HepG2 (cell line): Measurements from ENCODE around the gene AHCTF1. TPM values are rescaled to one million over a fixed set of nuclear protein-coding genes. Genes with fewer than 3 reads are reported as not detected.

ENCODE experiments used
- ATAC-seq: fragments of 200-7000 bp; cut with Tn5 transposase; 3 replicates; pipeline ENCODE4 v1.9.1; 2020; ENCODE audit warnings: mild to moderate bottlenecking, moderate library complexity
- BruUV-seq: library from RNA; stranded (reverse); fragments of 400-500 nt; replicated peaks from 2 replicates; lab custom pipeline; 2021; lab: Mats Ljungman, UMichigan
- CTCF ChIA-PET: fragments of 300-600 bp; formaldehyde crosslinking; extraction: SDS; loops from one replicate; lab custom pipeline; 2021; ENCODE audit warnings: low total read pairs, inconsistent platforms, low intra/inter-chr PET ratio; lab: Yijun Ruan, JAX
- POLR2A ChIA-PET: fragments of 350-600 bp; sonication (Branson Sonifier 250); formaldehyde crosslinking; loops from one replicate; lab custom pipeline; 2020; ENCODE audit warnings: antibody characterized with exemption, inconsistent platforms; lab: Yijun Ruan, JAX
- DNase-seq: peaks from one replicate; pipeline ENCODE4 v3.0.0-alpha.2; 2015; ENCODE audit warnings: low spot score
- FAIRE-seq: peaks from 3 replicates; lab custom pipeline; 2011; peaks lifted over from hg19 to GRCh38; lab: Jason Lieb, UNC
- H2AFZ ChIP-seq: one replicate; pipeline ENCODE4 v1.6.1; 2011; ENCODE audit warnings: low read length, inconsistent platforms
- H3K27ac ChIP-seq: fragments of 300-600 bp; 3 replicates; pipeline ENCODE4 v1.8.0; 2011; ENCODE audit warnings: mixed run types, mild to moderate bottlenecking, mixed read lengths, low read length, inconsistent platforms; ENCODE audit not compliant: insufficient read depth; ENCODE audit errors: extremely low read length
- H3K27me3 ChIP-seq, 2 experiments: fragments of 200-600 bp in 1 of 2; 2 replicates in 1 of 2; 3 replicates in 1 of 2; pipeline versions ENCODE4 v1.6.0 to v1.8.0; 2011; ENCODE audit warnings: low read length in 2 of 2, mild to moderate bottlenecking in 2 of 2, moderate library complexity in 2 of 2, inconsistent platforms in 1 of 2; ENCODE audit not compliant: insufficient read depth in 2 of 2, control insufficient read depth in 1 of 2
- H3K36me3 ChIP-seq, 2 experiments: fragments of 200-600 bp in 1 of 2; replicated peaks in 1 of 2; 2 replicates in 1 of 2; 3 replicates in 1 of 2; pipeline versions ENCODE4 v1.5.1 to v1.8.0; 2011; ENCODE audit warnings: low read length in 2 of 2, inconsistent platforms in 1 of 2; ENCODE audit not compliant: insufficient read depth in 2 of 2, control insufficient read depth in 1 of 2
- H3K4me1 ChIP-seq: 2 replicates; pipeline ENCODE4 v1.5.1; 2012; ENCODE audit warnings: low read length, inconsistent platforms; ENCODE audit not compliant: insufficient read depth
- H3K4me2 ChIP-seq: 2 replicates; pipeline ENCODE4 v1.6.0; 2011; ENCODE audit warnings: low read depth, low read length, inconsistent platforms
- H3K4me3 ChIP-seq, 3 experiments: fragments of 200-600 bp in 1 of 3; sonication (generic), shearing (Covaris generic) in 1 of 3; replicated peaks in 1 of 3; 2 replicates each; pipeline ENCODE4 v1.5.1; 2011 to 2016; ENCODE audit warnings: low read length in 3 of 3, inconsistent platforms in 2 of 3, low read depth in 2 of 3, mild to moderate bottlenecking in 2 of 3, control low read depth in 1 of 3, mixed read lengths in 1 of 3; ENCODE audit not compliant: insufficient read depth in 1 of 3
- H3K79me2 ChIP-seq: one replicate; pipeline ENCODE4 v1.6.1; 2011; ENCODE audit warnings: low read length, inconsistent platforms; ENCODE audit not compliant: insufficient read depth
- H3K9ac ChIP-seq: 2 replicates; pipeline ENCODE4 v1.6.0; 2011; ENCODE audit warnings: mild to moderate bottlenecking, low read depth, low read length, inconsistent platforms; ENCODE audit not compliant: insufficient read depth
- H3K9me3 ChIP-seq: 2 replicates; pipeline ENCODE4 v1.5.1; 2012; ENCODE audit warnings: mild to moderate bottlenecking, low read length
- H4K20me1 ChIP-seq: 2 replicates; pipeline ENCODE4 v1.6.0; 2011; ENCODE audit warnings: inconsistent platforms, mild to moderate bottlenecking, low read length, moderate library complexity; ENCODE audit not compliant: insufficient read depth
- ATF1 ChIP-seq: IDR thresholded peaks from 2 replicates; pipeline ENCODE4 v1.6.1; 2016; ENCODE audit warnings: mild to moderate bottlenecking, control low read depth
- CCDC6 ChIP-seq: sonication (generic); formaldehyde crosslinking; IDR thresholded peaks from 2 replicates; pipeline ENCODE4 v1.8.1; 2022; ENCODE audit warnings: mild to moderate bottlenecking, missing genetic modification reagents, moderate library complexity
- HNRNPLL ChIP-seq: fragments of 200-400 bp; formaldehyde crosslinking; IDR thresholded peaks from 2 replicates; pipeline ENCODE4 v1.6.1; 2017; ENCODE audit warnings: mild to moderate bottlenecking, low read depth, low read length; ENCODE audit not compliant: poor library complexity, severe bottlenecking
- MEIS2 ChIP-seq: sonication (generic); formaldehyde crosslinking; IDR thresholded peaks from 2 replicates; pipeline ENCODE4 v1.9.0; 2021; ENCODE audit warnings: mild to moderate bottlenecking, missing genetic modification reagents
- ZNF121 ChIP-seq: sonication (generic); formaldehyde crosslinking; IDR thresholded peaks from 2 replicates; pipeline ENCODE4 v1.5.0; 2020; ENCODE audit warnings: mild to moderate bottlenecking, missing genetic modification reagents
- ZNF317 ChIP-seq: sonication (generic); formaldehyde crosslinking; IDR thresholded peaks from 2 replicates; pipeline ENCODE4 v1.5.0; 2020; ENCODE audit warnings: mild to moderate bottlenecking, missing genetic modification reagents
- ZSCAN12 ChIP-seq: sonication (generic); formaldehyde crosslinking; IDR thresholded peaks from 2 replicates; pipeline ENCODE4 v1.9.0; 2021; ENCODE audit warnings: mild to moderate bottlenecking, missing genetic modification reagents
- WGBS: methylation state at CpG from one replicate; pipeline ENCODE4 v1.1.6; 2017; ENCODE audit warnings: low lambda C conversion rate; 5-methylcytosine and 5-hydroxymethylcytosine counted together
- in situ Hi-C: cut with HindIII; loops from 2 replicates; pipeline ENCODE4 v1.10.0; 2017; ENCODE audit warnings: low pct_unique_long_range_greater_than_20kb; ENCODE audit not compliant: extremely low pct_ligation_motif_present
- intact Hi-C: fragments of 100-400 bp; cut with micrococcal nuclease; formaldehyde crosslinking; loops from one replicate; pipeline ENCODE4 v1.10.0; 2022; ENCODE audit not compliant: unreplicated experiment
- polyA plus RNA-seq, 8 experiments: library from polyadenylated mRNA; depleted of rRNA in 3 of 8; stranded (reverse) in 7 of 8; unstranded in 1 of 8; fragments of >200 nt; fragmentation: Illumina TruSeq in 4 of 8; extraction: Trizol in 4 of 8; gene quantifications; 2 replicates each; pipeline versions ENCODE4 v1.2.1 to v1.2.3, GENCODE V29; 2011 to 2016; ENCODE audit warnings: low read depth in 4 of 8, missing spikeins in 1 of 8, mixed read lengths in 1 of 8; ENCODE audit not compliant: insufficient read depth in 1 of 8
- total RNA-seq, 5 experiments: library from RNA; depleted of rRNA; stranded (reverse); fragments of >200 nt; fragmentation: Illumina TruSeq; extraction: Trizol; gene quantifications; 2 replicates each; pipeline ENCODE4 v1.2.3, GENCODE V29; 2016; ENCODE audit warnings: low read depth in 1 of 5
- TF ChIP-seq, protein P1 (sequence below): sonication (generic); formaldehyde crosslinking; IDR thresholded peaks from 2 replicates; pipeline ENCODE4 v1.8.0; 2022; ENCODE audit warnings: mild to moderate bottlenecking, missing genetic modification reagents, moderate library complexity
- TF ChIP-seq, protein P2 (sequence below): sonication (generic); formaldehyde crosslinking; IDR thresholded peaks from 2 replicates; pipeline ENCODE4 v1.4.0; 2020; ENCODE audit warnings: mild to moderate bottlenecking, missing genetic modification reagents
- TF ChIP-seq, protein P3 (sequence below): sonication (generic); formaldehyde crosslinking; IDR thresholded peaks from 2 replicates; pipeline ENCODE4 v1.9.0; 2021; ENCODE audit warnings: missing genetic modification reagents, borderline replicate concordance
- TF ChIP-seq, protein P4 (sequence below): sonication (generic); IDR thresholded peaks from 2 replicates; pipeline ENCODE4 v1.6.1; 2016; ENCODE audit warnings: low read depth, borderline replicate concordance

Gene AHCTF1
- total and polyA plus RNA-seq, 2 of the 13 experiments (the other 11 are each of a cell fraction or from before 2014, with no cell fraction given): 16.6 to 45.9 TPM

DNA sequence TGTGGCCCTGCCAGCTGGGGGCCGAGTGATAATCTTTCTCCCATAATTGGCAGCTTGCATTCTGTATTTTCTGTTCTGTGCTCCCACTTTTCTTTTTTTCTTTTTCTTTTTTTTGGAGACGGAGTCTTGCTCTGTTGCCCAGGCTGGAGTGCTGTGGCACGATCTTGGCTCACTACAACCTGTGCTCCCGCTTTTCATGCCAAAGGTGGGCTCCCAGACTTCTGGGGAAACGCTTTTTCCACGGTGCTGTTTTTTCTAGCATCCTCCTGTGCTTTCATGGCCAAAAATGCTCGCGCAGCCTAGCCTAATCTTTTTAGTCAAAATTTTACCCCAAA, 585 bp upstream of the AHCTF1 start:
- Histone ChIP-seq H3K4me1 (peaks cover 20% of the 10 kb centered on the region), H3K4me2 (peak overlapping the region; percentile 86), H3K27me3 (no peaks in the 10 kb centered on the region; a peak in 1 of 5 replicates), H3K9me3 (no peaks in the 10 kb centered on the region), H3K79me2 (peaks cover 35% of the 10 kb centered on the region), H3K36me3 (peaks cover 0 to 4% of the 10 kb centered on the region in 2 experiments; a peak in 1 of 5 replicates), H2AFZ (peak overlapping the region; percentile 87), H3K27ac (peak overlapping the region; percentile 99), H3K9ac (peak overlapping the region; percentile 99), H4K20me1 (peaks cover 13% of the 10 kb centered on the region), H3K4me3 (peak overlapping the region; percentile 91 to 99 (median 91))
- ChIA-PET POLR2A (interaction anchor here (0.7 to 1.0 kb wide), 5 partner anchors 9 to 23 kb away, joined by 3 to 4 read pairs (median 3); no protein-coding TSS in a partner anchor), CTCF (no interaction called here)
- in situ Hi-C loops (loop anchor here (10.0 kb wide), 1 partner anchor 172 kb away; the partner anchor contains the start of gene ZNF669), intact Hi-C loops (loop anchor here (10.0 kb wide), 1 partner anchor 182 kb away; no protein-coding TSS in a partner anchor)
- DNase-seq (no peak), FAIRE-seq (no peak), ATAC-seq (no peak; the same call in 2 of the 3 replicates)
- no TSS peak for BruUV-seq
- 16% methylated on average over 7 of the region's 8 CpGs for WGBS
- TF ChIP-seq ZNF317 (CRISPR knock-in tag) (0 out of 2 replicates have a peak, but pooled peaks have one; percentile 5), HNRNPLL (no peak), ATF1 (CRISPR knock-in tag) (0 out of 2 replicates have a peak, but pooled peaks have one; percentile 38), CCDC6 (0 out of 2 replicates have a peak, but pooled peaks have one; percentile 3), MEIS2 (CRISPR knock-in tag) (0 out of 2 replicates have a peak, but pooled peaks have one; percentile 37), ZNF121 (CRISPR knock-in tag) (peak; percentile 95), ZSCAN12 (CRISPR knock-in tag) (0 out of 2 replicates have a peak, but pooled peaks have one; percentile 41)
- TF ChIP-seq, protein P1, sequence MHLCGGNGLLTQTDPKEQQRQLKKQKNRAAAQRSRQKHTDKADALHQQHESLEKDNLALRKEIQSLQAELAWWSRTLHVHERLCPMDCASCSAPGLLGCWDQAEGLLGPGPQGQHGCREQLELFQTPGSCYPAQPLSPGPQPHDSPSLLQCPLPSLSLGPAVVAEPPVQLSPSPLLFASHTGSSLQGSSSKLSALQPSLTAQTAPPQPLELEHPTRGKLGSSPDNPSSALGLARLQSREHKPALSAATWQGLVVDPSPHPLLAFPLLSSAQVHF (CRISPR knock-in tag): no peak
- TF ChIP-seq, protein P2, sequence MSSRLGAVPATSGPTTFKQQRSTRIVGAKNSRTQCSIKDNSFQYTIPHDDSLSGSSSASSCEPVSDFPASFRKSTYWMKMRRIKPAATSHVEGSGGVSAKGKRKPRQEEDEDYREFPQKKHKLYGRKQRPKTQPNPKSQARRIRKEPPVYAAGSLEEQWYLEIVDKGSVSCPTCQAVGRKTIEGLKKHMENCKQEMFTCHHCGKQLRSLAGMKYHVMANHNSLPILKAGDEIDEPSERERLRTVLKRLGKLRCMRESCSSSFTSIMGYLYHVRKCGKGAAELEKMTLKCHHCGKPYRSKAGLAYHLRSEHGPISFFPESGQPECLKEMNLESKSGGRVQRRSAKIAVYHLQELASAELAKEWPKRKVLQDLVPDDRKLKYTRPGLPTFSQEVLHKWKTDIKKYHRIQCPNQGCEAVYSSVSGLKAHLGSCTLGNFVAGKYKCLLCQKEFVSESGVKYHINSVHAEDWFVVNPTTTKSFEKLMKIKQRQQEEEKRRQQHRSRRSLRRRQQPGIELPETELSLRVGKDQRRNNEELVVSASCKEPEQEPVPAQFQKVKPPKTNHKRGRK (CRISPR knock-in tag): peak; percentile 52; the same call in 1 of the 2 replicates
- TF ChIP-seq, protein P3, sequence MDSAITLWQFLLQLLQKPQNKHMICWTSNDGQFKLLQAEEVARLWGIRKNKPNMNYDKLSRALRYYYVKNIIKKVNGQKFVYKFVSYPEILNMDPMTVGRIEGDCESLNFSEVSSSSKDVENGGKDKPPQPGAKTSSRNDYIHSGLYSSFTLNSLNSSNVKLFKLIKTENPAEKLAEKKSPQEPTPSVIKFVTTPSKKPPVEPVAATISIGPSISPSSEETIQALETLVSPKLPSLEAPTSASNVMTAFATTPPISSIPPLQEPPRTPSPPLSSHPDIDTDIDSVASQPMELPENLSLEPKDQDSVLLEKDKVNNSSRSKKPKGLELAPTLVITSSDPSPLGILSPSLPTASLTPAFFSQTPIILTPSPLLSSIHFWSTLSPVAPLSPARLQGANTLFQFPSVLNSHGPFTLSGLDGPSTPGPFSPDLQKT: 0 out of 2 replicates have a peak, but pooled peaks have one; percentile 16
- TF ChIP-seq, protein P4, sequence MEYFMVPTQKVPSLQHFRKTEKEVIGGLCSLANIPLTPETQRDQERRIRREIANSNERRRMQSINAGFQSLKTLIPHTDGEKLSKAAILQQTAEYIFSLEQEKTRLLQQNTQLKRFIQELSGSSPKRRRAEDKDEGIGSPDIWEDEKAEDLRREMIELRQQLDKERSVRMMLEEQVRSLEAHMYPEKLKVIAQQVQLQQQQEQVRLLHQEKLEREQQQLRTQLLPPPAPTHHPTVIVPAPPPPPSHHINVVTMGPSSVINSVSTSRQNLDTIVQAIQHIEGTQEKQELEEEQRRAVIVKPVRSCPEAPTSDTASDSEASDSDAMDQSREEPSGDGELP: peak; percentile 5; the same call in 1 of the 2 replicates
